ENCODE results near the gene CYB561D1.

- TF ChIP-seq CTCF (optimal IDR thresholded peaks at IDR 0.05 in 1 of 3, IDR thresholded peaks at IDR 0.05 in 1 of 3, conservative IDR thresholded peaks at IDR 0.05 in 1 of 3; ENCODE audit: extremely low read depth in 1 of 3, insufficient read depth in 2 of 3, low read length in 3 of 3) (no peak), EZH2 (IDR thresholded peaks at IDR 0.05; ENCODE audit: low read length) (no peak)
Measured at GRCh38 chr1:109543283-109543987, 49.5 kb downstream of the CYB561D1 start.

All from keratinocyte (primary cell).